ES-I3 (cell line): Measurements from ENCODE around the gene SLC48A1.

Experiments
- H3K36me3 ChIP-seq: 2 replicates; pipeline ENCODE4 v1.6.1; 2013; ENCODE audit warnings: mild to moderate bottlenecking, low read length, control low read depth, moderate library complexity; ENCODE audit not compliant: insufficient read depth
- H3K4me1 ChIP-seq: 2 replicates; pipeline ENCODE4 v1.6.1; 2013; ENCODE audit warnings: mild to moderate bottlenecking, control low read depth, low read length; ENCODE audit not compliant: insufficient read depth
- H3K9ac ChIP-seq: 2 replicates; pipeline ENCODE4 v1.6.1; 2013; ENCODE audit warnings: low read depth, mild to moderate bottlenecking, low read length, moderate library complexity
- H3K9me3 ChIP-seq: 2 replicates; pipeline ENCODE4 v1.6.1; 2013; ENCODE audit warnings: mild to moderate bottlenecking, low read length, moderate library complexity; ENCODE audit not compliant: control insufficient read depth, insufficient read depth

The SLC48A1 gene

GRCh38 chr12:47773858-47774580 lies 981 bp downstream of the SLC48A1 start:
- Histone ChIP-seq H3K36me3 (no peaks in the 10 kb centered on the region), H3K9ac (peak overlapping the region; percentile 78), H3K4me1 (peaks cover 22% of the 10 kb centered on the region)

GRCh38 chr12:47774663-47775062 lies 1.6 kb downstream of the SLC48A1 start:
- no peaks in the 10 kb centered on the region for H3K36me3 ChIP-seq

More at GRCh38 chr12:47773858-47774580, 981 bp downstream of the SLC48A1 start:
- H3K9me3 ChIP-seq, result no peaks in the 10 kb centered on the region

DNA sequence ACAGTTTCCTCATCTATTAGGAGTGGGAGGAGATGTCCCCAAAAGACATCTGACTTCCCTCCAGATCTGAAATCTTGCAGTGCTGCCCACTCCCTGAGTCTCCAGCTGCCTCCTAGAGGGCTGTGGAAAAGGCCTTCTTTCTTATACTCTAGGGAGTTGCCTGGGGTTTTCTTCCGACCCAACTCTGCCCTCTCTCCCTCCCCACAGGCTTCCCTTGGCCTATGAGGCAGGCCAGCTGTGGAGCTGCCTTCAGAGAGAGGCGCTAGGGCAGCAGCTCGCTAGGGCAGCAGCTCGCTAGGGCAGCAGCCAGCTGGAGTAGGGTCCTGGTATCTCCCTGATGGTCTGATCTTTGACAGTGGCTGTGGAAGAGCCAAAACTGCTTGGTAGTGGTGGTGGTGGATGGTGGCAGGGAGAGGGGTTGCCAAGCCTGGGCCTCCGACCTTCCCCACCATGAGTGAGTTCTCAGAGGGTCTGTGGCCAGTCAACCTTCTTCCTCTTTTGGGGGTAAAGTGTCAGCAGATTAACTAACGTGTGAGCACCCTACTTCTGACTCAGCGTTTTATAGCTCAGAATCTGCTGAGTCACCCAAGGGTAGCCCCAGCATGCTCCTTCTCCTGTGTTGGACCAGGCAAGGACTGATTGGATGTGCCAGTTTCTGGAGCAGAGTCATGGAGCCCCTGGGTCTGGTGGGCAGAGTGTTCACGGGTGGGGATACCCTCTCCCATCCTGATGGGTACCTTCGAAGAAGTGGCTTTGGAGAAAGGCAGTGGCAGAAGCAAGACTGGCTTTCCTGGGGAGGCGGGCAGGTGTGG lies 2.3 kb downstream of the SLC48A1 start:
- H3K9ac ChIP-seq, result no peak overlapping the region
- H3K4me1 ChIP-seq, result peaks cover 19% of the 10 kb centered on the region; the same call in 1 of the 2 replicates

More at GRCh38 chr12:47774663-47775062, 1.6 kb downstream of the SLC48A1 start:
- Histone ChIP-seq H3K9me3 (no peaks in the 10 kb centered on the region), H3K4me1 (peaks cover 19% of the 10 kb centered on the region; the same call in 1 of the 2 replicates), H3K9ac (no peak overlapping the region)

GRCh38 chr12:47776471-47777143 lies 3.6 kb downstream of the SLC48A1 start:
- H3K9me3 ChIP-seq, result no peaks in the 10 kb centered on the region
- H3K36me3 ChIP-seq, result no peaks in the 10 kb centered on the region
- no peak overlapping the region for H3K9ac ChIP-seq
- peaks cover 19% of the 10 kb centered on the region; the same call in 1 of the 2 replicates for H3K4me1 ChIP-seq

More for the DNA sequence above, 2.3 kb downstream of the SLC48A1 start:
- Histone ChIP-seq H3K9me3 (no peaks in the 10 kb centered on the region), H3K36me3 (no peaks in the 10 kb centered on the region)

DNA sequence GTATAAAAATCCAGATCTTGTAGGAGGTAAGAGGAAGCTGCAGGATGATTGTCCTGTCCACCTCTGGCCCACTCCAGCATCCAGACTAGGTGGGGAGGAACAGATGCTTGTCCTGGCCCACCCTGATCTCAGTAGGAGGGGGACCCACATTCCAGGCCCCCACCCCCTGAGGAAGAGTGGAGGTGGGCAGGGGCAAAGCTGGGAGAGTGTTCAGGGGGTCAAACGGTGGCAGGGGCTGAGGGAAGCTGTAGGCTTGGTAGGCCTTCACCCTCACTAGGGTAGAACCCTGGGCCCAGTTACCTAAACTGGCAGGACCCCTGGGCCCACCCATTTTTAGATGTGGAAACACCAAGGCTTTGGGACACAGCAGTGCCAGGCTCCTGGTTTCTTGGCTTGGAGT lies 4.1 kb downstream of the SLC48A1 start:
- Histone ChIP-seq H3K36me3 (no peaks in the 10 kb centered on the region), H3K4me1 (peaks cover 19% of the 10 kb centered on the region; the same call in 1 of the 2 replicates), H3K9ac (no peak overlapping the region), H3K9me3 (no peaks in the 10 kb centered on the region)

GRCh38 chr12:47777741-47778558 lies 4.9 kb downstream of the SLC48A1 start:
- peaks cover 19% of the 10 kb centered on the region; the same call in 1 of the 2 replicates for H3K4me1 ChIP-seq
- H3K36me3 ChIP-seq, result no peaks in the 10 kb centered on the region
- H3K9ac ChIP-seq, result no peak overlapping the region
- H3K9me3 ChIP-seq, result no peaks in the 10 kb centered on the region

DNA sequence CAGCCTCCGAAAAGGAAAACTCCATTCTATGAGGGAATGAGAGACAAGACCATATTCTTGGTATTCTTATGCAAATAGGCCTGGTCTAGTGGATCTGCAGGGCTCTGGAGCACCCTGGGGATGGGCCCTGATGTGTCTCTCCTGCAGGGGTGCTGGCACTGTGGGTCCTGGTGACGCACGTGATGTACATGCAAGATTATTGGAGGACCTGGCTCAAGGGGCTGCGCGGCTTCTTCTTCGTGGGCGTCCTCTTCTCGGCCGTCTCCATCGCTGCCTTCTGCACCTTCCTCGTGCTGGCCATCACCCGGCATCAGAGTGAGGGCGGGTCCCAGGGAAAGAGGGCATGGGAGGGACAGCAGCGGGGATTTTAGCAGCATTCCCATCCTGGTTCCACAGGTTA lies 5.8 kb downstream of the SLC48A1 start:
- H3K9ac ChIP-seq, result no peak overlapping the region
- no peaks in the 10 kb centered on the region for H3K9me3 ChIP-seq
- H3K4me1 ChIP-seq, result peaks cover 19% of the 10 kb centered on the region; the same call in 1 of the 2 replicates
- no peaks in the 10 kb centered on the region for H3K36me3 ChIP-seq

- Histone ChIP-seq H3K9ac (no peak overlapping the region), H3K9me3 (no peaks in the 10 kb centered on the region), H3K4me1 (peaks cover 19% of the 10 kb centered on the region; the same call in 1 of the 2 replicates), H3K36me3 (no peaks in the 10 kb centered on the region)
These were observed 6.4 kb downstream of the SLC48A1 start for GRCh38 chr12:47779301-47779942.

DNA sequence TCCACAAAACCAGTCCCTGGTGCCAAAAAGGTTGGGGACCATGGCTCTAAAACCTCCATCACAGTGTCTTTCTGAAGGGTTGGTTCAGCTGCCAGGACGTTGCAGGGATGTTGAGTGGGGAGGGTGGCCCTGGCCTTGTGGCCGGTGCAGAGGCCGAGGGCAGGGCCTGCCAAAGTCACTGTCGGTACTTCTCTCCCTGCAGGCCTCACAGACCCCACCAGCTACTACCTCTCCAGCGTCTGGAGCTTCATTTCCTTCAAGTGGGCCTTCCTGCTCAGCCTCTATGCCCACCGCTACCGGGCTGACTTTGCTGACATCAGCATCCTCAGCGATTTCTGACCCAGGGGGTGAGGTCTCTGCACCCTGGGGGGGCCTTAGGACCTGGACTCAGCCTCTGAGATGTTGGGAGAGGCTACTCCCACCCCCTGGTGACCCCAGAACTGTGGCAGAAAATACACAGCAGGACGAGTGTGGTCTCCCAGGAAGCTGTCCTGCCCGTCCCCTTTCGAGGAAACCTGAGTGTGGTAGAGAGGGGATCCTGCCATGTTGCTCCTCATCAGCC lies 7.0 kb downstream of the SLC48A1 start:
- no peaks in the 10 kb centered on the region for H3K36me3 ChIP-seq
- H3K9me3 ChIP-seq, result no peaks in the 10 kb centered on the region
- H3K4me1 ChIP-seq, result peaks cover 19% of the 10 kb centered on the region; the same call in 1 of the 2 replicates
- no peak overlapping the region for H3K9ac ChIP-seq

- Histone ChIP-seq H3K9ac (no peak overlapping the region), H3K4me1 (peaks cover 16% of the 10 kb centered on the region; the same call in 1 of the 2 replicates), H3K36me3 (peaks cover 3% of the 10 kb centered on the region), H3K9me3 (no peaks in the 10 kb centered on the region)
These were observed 8.7 kb downstream of the SLC48A1 start for GRCh38 chr12:47781479-47782371.

- H3K9me3 ChIP-seq, result no peaks in the 10 kb centered on the region
- H3K36me3 ChIP-seq, result peaks cover 7% of the 10 kb centered on the region
- H3K4me1 ChIP-seq, result peaks cover 13% of the 10 kb centered on the region; the same call in 1 of the 2 replicates
- H3K9ac ChIP-seq, result no peak overlapping the region
These were observed 9.3 kb downstream of the SLC48A1 start for GRCh38 chr12:47782372-47782770.

DNA sequence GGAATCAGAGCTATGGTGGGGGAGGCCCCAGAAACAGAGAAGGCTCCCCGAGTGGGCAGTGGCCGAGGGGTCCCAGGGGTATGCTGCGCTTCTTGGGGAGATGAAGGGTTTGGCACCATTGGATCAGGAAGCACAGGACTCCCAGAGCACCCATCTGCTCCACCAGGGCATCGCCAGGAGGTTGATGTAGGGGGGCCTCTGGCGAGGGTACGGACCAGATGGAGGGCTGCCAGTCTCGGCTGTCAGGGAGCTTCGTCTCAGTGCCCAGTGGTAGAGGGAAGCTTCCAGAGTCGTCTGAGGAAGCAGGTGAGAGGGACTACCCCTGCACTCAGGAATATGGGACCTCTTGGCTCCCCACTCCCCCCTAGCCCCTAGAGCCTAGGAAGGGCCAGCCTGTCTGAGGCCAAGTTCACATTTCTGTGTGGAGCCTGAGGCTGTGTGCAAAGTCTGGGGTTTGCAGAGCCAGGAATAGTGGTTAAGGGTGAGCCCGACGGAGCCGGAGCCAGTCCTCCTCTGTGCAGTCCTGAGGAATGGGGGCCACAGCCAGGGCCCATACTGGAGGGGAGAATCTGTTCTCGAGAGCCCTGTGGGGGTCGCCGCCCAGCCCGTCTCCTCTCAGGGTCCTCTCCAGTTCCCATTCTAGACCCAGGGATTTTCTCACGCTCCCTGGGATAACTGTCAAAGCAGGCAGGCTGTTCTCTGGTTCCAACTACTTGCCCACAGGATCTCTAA lies 10.2 kb downstream of the SLC48A1 start:
- Histone ChIP-seq H3K36me3 (peaks cover 7% of the 10 kb centered on the region), H3K4me1 (peaks cover 9% of the 10 kb centered on the region; the same call in 1 of the 2 replicates), H3K9ac (no peak overlapping the region)

More for the DNA sequence above, 10.2 kb downstream of the SLC48A1 start:
- H3K9me3 ChIP-seq, result no peaks in the 10 kb centered on the region
